Epithelial cell of esophagus (primary cell): ENCODE data around the gene RBMS3.
A peak's percentile ranks its signal among the peaks of the same experiment; 100 is the strongest.

Experiments
- DNase-seq: peaks from one replicate; pipeline ENCODE4 v3.0.0; 2010; ENCODE audit warnings: low read depth
- H3K4me3 ChIP-seq: 2 replicates; pipeline ENCODE4 v1.5.1; 2011; ENCODE audit warnings: mild to moderate bottlenecking, low read length, control low read depth
- TF ChIP-seq, protein P1 (sequence below): IDR thresholded peaks from 2 replicates; pipeline ENCODE4 v1.5.1; 2011; ENCODE audit warnings: low read depth, mild to moderate bottlenecking, low read length, control low read depth, inconsistent platforms; ENCODE audit not compliant: insufficient read depth; ENCODE audit errors: missing control alignments

The RBMS3 gene

DNA sequence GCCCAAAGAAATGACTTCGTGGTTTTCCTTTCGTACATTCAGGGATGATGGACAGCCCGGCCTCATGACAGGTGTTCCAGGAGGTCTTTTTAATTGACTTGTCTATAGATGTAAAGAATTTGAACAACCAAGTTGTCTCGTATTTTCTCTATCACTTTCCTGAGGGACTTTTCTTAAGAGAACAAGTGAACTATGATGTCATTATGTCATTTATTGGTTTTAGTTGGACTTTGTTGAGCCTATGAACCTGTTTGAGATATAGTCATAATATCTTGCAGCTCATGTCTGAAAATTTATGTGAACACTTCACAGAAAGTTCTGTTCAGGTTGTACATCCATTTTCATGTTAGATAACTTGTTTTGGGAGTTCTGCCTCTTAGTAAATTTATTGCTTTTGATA, 89.2 kb downstream of the RBMS3 start:
- TF ChIP-seq, protein P1, sequence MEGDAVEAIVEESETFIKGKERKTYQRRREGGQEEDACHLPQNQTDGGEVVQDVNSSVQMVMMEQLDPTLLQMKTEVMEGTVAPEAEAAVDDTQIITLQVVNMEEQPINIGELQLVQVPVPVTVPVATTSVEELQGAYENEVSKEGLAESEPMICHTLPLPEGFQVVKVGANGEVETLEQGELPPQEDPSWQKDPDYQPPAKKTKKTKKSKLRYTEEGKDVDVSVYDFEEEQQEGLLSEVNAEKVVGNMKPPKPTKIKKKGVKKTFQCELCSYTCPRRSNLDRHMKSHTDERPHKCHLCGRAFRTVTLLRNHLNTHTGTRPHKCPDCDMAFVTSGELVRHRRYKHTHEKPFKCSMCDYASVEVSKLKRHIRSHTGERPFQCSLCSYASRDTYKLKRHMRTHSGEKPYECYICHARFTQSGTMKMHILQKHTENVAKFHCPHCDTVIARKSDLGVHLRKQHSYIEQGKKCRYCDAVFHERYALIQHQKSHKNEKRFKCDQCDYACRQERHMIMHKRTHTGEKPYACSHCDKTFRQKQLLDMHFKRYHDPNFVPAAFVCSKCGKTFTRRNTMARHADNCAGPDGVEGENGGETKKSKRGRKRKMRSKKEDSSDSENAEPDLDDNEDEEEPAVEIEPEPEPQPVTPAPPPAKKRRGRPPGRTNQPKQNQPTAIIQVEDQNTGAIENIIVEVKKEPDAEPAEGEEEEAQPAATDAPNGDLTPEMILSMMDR, result no peak
- H3K4me3 ChIP-seq, result no peak overlapping the region
- DNase-seq, result no peak

DNA sequence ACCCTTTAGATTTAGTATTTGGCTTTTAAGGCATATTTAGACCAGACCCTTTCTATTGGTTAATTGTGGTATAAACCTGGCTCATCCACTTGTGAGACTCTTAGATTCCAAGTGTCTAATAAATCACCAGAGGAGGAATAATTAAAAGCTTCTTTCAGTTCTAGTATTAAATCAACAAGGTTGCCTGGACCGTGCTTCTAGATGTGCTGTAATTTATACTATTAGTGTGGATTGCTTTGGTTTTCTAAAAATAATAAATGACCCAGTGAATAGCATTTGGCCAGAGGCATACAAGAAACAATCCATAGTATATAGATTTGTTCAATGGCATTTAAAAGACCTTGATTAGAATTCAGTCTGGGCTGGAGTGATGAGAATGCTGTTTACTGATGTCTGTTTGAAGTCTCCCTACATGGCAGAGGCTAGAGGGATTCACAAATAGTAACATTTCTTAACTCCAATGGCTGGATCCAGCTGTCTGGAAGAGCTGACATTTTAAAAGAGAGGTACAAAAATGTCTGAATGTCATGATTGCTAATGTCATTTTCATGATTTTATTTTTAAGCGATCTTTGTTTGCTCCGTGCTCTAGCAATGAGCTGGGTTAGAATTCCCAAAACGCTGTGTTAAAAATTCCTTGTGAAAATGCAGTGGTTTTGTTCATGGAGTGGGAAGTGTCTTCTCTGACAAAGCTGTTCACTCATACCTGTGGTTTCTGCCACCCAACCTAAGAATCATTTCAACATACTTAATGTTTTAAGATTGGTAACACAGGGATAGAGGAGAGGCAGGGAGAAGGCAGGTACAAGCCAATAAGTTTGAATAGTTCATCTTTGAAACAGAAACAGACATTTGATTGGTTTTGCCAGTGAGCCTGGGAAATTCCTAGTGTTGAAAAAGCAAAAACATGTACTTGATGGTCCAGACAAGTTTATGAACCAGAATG, 89.9 kb downstream of the RBMS3 start:
- H3K4me3 ChIP-seq, result no peak overlapping the region
- peak; percentile 52 for DNase-seq
- TF ChIP-seq, protein P1, result no peak

DNA sequence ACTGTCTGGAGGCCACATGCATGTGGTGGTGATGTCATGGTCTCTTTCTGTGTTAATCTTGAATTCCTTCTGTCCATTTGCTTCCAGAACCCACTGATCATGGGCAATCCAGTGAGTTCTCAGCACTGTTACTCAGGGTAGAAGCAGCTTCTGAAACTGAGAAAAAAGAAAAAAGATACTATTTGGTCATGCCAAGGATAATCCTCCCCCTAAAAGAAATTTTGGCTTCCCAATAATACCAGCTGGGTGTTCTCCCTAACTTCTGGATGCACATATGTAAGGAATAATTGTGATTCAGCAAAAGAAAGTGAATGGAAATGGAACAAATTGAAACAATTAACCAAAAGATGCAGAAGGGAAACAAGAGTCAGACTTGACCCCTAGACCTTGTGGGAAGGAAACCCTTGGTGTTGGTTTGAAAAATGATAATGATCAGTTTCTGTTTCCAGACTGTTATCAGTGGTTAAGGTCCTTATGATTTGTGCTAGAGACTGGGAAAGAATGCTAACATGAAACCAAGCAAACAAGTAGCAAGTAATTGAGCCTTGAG, 92.3 kb downstream of the RBMS3 start:
- TF ChIP-seq, protein P1, result no peak
- DNase-seq, result no peak
- H3K4me3 ChIP-seq, result no peak overlapping the region

DNA sequence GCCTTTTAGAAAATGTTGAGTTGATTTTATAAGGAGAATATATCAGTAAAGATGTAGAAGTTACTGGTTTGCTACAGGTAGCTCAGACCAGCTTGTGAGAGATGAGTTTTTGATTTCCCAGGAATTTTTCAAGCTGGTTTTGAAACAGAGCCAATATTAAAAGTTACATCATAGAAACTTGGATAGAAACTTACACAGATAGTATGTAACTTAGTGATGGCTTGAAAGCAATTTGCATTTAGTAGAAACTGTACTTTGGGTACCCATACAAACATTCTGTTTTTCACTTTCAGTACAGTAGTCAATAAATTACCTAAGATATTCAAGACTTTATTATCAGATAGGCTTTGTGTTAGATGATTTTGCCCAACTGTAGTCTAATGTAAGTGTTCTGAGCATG, 93.4 kb downstream of the RBMS3 start:
- TF ChIP-seq, protein P1, result no peak
- H3K4me3 ChIP-seq, result no peak overlapping the region
- no peak for DNase-seq

DNA sequence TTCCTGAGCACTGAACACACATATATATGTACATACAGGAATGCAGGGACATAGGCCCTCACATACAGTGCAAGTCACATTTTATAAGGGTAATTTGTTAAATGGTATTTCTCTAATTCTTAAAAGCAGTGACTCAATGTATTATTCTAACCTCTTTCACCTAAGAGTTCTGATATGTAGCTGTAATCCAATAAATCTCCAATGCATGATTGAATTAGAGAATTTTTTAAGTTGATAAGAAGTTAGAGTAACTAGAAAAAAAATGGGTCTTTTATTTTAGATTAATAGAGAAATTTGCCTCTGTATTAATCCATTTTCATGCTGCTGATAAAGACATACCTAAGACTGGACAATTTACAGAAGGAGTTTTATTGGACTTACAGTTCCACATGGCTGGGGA, 98.2 kb downstream of the RBMS3 start:
- TF ChIP-seq, protein P1, result no peak
- no peak overlapping the region for H3K4me3 ChIP-seq
- no peak for DNase-seq

DNA sequence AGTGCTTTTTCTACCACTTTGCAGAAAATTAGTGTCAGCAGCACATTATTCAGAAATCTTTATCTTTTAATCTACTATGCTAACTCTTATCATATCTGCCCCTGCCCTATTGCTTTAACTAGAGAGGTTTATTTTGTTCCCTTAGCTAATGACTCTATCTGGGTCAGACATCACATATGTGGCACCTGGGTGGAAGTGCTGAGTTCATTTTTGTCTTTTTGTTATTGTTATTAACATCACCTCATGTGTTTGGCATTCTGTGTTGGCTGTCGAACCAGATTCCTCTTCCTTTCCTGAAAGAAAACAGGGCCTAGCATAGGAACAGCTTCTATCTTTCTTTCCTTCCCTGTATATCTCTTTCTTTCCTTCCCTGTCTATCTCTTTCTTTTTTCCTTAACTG, 100.7 kb downstream of the RBMS3 start:
- no peak overlapping the region for H3K4me3 ChIP-seq
- DNase-seq, result peak; percentile 45

More for the DNA sequence above, 100.7 kb downstream of the RBMS3 start:
- TF ChIP-seq, protein P1, result no peak
